Caco-2 (cell line): ENCODE data around the gene VOPP1. TPM values are rescaled to one million over a fixed set of nuclear protein-coding genes. Genes with fewer than 3 reads are reported as not detected.

Source experiments
- BruUV-seq: library from RNA; stranded (reverse); fragments of 400-500 nt; replicated peaks from 2 replicates; lab custom pipeline; 2021; lab: Mats Ljungman, UMichigan
- CTCF ChIA-PET: fragments of 300-600 bp; sonication (Branson Sonifier 250); formaldehyde crosslinking; loops from one replicate; lab custom pipeline; 2022; ENCODE audit warnings: antibody characterized with exemption; lab: Charles Lee
- POLR2A ChIA-PET: fragments of 300-600 bp; sonication (Branson Sonifier 250); formaldehyde crosslinking; loops from one replicate; lab custom pipeline; 2022; ENCODE audit warnings: antibody characterized with exemption; lab: Charles Lee
- DNase-seq, 2 experiments: peaks; one replicate each; pipeline versions ENCODE4 v3.0.0 to v3.0.0-alpha.2; 2020 to 2022
- H3K27me3 ChIP-seq: replicated peaks from 2 replicates; pipeline ENCODE4 v1.6.0; 2011; ENCODE audit warnings: low read length; ENCODE audit not compliant: control insufficient read depth, insufficient read depth
- H3K36me3 ChIP-seq: 2 replicates; pipeline ENCODE4 v1.5.1; 2011; ENCODE audit warnings: low read length; ENCODE audit not compliant: control insufficient read depth, insufficient read depth
- H3K4me1 ChIP-seq: fragments of 250-450 bp; sonication (Bioruptor Pico); 2 replicates; pipeline ENCODE4 v1.5.1; 2020; ENCODE audit warnings: mild to moderate bottlenecking
- H3K4me3 ChIP-seq: 2 replicates; pipeline ENCODE4 v1.5.1; 2011; ENCODE audit warnings: low read depth, mild to moderate bottlenecking, control low read depth, low read length
- H3K9me3 ChIP-seq: fragments of 250-450 bp; sonication (Bioruptor Pico); 2 replicates; pipeline ENCODE4 v1.5.1; 2020; ENCODE audit warnings: mild to moderate bottlenecking, moderate library complexity
- H3K27ac Mint-ChIP-seq: one replicate; pipeline ENCODE4 v1.8.0; 2022; ENCODE audit warnings: mixed read lengths; ENCODE audit not compliant: unreplicated experiment
- H3K27me3 Mint-ChIP-seq: one replicate; pipeline ENCODE4 v1.8.0; 2022; ENCODE audit warnings: mixed read lengths; ENCODE audit not compliant: insufficient read depth, unreplicated experiment
- H3K36me3 Mint-ChIP-seq: one replicate; pipeline ENCODE4 v1.8.0; 2022; ENCODE audit warnings: mild to moderate bottlenecking, mixed read lengths; ENCODE audit not compliant: insufficient read depth, unreplicated experiment
- H3K4me1 Mint-ChIP-seq: one replicate; pipeline ENCODE4 v1.8.0; 2022; ENCODE audit warnings: low read depth, mixed read lengths; ENCODE audit not compliant: unreplicated experiment
- H3K4me3 Mint-ChIP-seq: one replicate; pipeline ENCODE4 v1.8.0; 2022; ENCODE audit warnings: mild to moderate bottlenecking, moderate library complexity, mixed read lengths; ENCODE audit not compliant: unreplicated experiment
- H3K9me3 Mint-ChIP-seq: one replicate; pipeline ENCODE4 v1.8.0; 2022; ENCODE audit warnings: mixed read lengths; ENCODE audit not compliant: unreplicated experiment
- CTCF ChIP-seq, 2 experiments: fragments of 200-600 bp in 1 of 2; IDR thresholded peaks; 1 replicate in 1 of 2; 2 replicates in 1 of 2; pipeline versions ENCODE4 v1.5.1 to v1.8.0; 2011 to 2022; ENCODE audit warnings: antibody characterized with exemption in 1 of 2, control low read depth in 1 of 2, inconsistent platforms in 1 of 2, low read depth in 1 of 2, low read length in 1 of 2, mild to moderate bottlenecking in 1 of 2, moderate library complexity in 1 of 2; ENCODE audit not compliant: insufficient read depth in 1 of 2, severe bottlenecking in 1 of 2, unreplicated experiment in 1 of 2
- intact Hi-C: fragments of 100-400 bp; cut with micrococcal nuclease; formaldehyde crosslinking; loops from one replicate; pipeline ENCODE4 v1.10.0; 2022; ENCODE audit not compliant: unreplicated experiment
- total RNA-seq: library from RNA; stranded (reverse); gene quantifications from 2 replicates; pipeline ENCODE4 v1.2.3, GENCODE V29; 2022

Gene VOPP1
- total RNA-seq, 1 experiment from 2014 or later, result 46.8 TPM

- CTCF ChIA-PET, result no interaction called here
- H3K36me3 Mint-ChIP-seq, result no peaks in the 10 kb centered on the region
Measured at GRCh38 chr7:55509322-55509721, 63.0 kb downstream of the VOPP1 start.

GRCh38 chr7:55508221-55509011 lies 63.9 kb downstream of the VOPP1 start:
- Histone ChIP-seq H3K27me3 (no peaks in the 10 kb centered on the region), H3K4me3 (no peak overlapping the region), H3K36me3 (no peaks in the 10 kb centered on the region), H3K4me1 (no peaks in the 10 kb centered on the region), H3K9me3 (no peaks in the 10 kb centered on the region)
- DNase-seq, result no peak
- no peaks in the 10 kb centered on the region for H3K27me3 Mint-ChIP-seq
- no peaks in the 10 kb centered on the region for H3K36me3 Mint-ChIP-seq
- BruUV-seq, result no TSS peak
- TF ChIP-seq CTCF (IDR thresholded peaks at IDR 0.05; ENCODE audit: insufficient read depth in 1 of 2, low read depth in 1 of 2, low read length in 1 of 2, severe bottlenecking in 1 of 2, unreplicated experiment in 1 of 2), result no peak
- ChIA-PET CTCF (no interaction called here), POLR2A (no interaction called here)
- no peak overlapping the region for H3K4me3 Mint-ChIP-seq
- intact Hi-C loops, result no loop called here
- no peak overlapping the region for H3K27ac Mint-ChIP-seq
- no peaks in the 10 kb centered on the region for H3K4me1 Mint-ChIP-seq
- H3K9me3 Mint-ChIP-seq, result no peaks in the 10 kb centered on the region

More at GRCh38 chr7:55509322-55509721, 63.0 kb downstream of the VOPP1 start:
- no peaks in the 10 kb centered on the region for H3K36me3 ChIP-seq
- no peak for TF ChIP-seq CTCF (IDR thresholded peaks at IDR 0.05; ENCODE audit: insufficient read depth in 1 of 2, low read depth in 1 of 2, low read length in 1 of 2, severe bottlenecking in 1 of 2, unreplicated experiment in 1 of 2)
- H3K4me3 ChIP-seq, result no peak overlapping the region
- no peak for DNase-seq
- intact Hi-C loops, result no loop called here
- Mint-ChIP-seq H3K4me1 (no peaks in the 10 kb centered on the region), H3K27ac (no peak overlapping the region), H3K9me3 (no peaks in the 10 kb centered on the region), H3K27me3 (no peaks in the 10 kb centered on the region), H3K4me3 (no peak overlapping the region)
- no peaks in the 10 kb centered on the region for H3K27me3 ChIP-seq
- no TSS peak for BruUV-seq
- H3K9me3 ChIP-seq, result no peaks in the 10 kb centered on the region
- H3K4me1 ChIP-seq, result no peaks in the 10 kb centered on the region
- POLR2A ChIA-PET, result interaction anchor here (0.6 kb wide), 1 partner anchor 129 kb away, joined by 4 read pairs; no protein-coding TSS in a partner anchor

GRCh38 chr7:55507743-55508142 lies 64.6 kb downstream of the VOPP1 start:
- Mint-ChIP-seq H3K4me1 (no peaks in the 10 kb centered on the region), H3K27ac (no peak overlapping the region), H3K4me3 (no peak overlapping the region), H3K9me3 (no peaks in the 10 kb centered on the region), H3K27me3 (no peaks in the 10 kb centered on the region), H3K36me3 (no peaks in the 10 kb centered on the region)
- Histone ChIP-seq H3K36me3 (no peaks in the 10 kb centered on the region), H3K4me1 (no peaks in the 10 kb centered on the region), H3K9me3 (no peaks in the 10 kb centered on the region), H3K4me3 (no peak overlapping the region), H3K27me3 (no peaks in the 10 kb centered on the region)
- ChIA-PET CTCF (interaction anchor here (0.6 kb wide), 1 partner anchor 93 kb away, joined by 3 read pairs; no protein-coding TSS in a partner anchor), POLR2A (no interaction called here)
- no TSS peak for BruUV-seq
- intact Hi-C loops, result no loop called here
- no peak for DNase-seq
- TF ChIP-seq CTCF (IDR thresholded peaks at IDR 0.05; ENCODE audit: insufficient read depth in 1 of 2, low read depth in 1 of 2, low read length in 1 of 2, severe bottlenecking in 1 of 2, unreplicated experiment in 1 of 2), result no peak
